HepG2 (cell line): Measurements from ENCODE around the gene TAS2R39. TPM values are rescaled to one million over a fixed set of nuclear protein-coding genes. Genes with fewer than 3 reads are reported as not detected.

Experiments
- ATAC-seq: fragments of 200-7000 bp; cut with Tn5 transposase; 3 replicates; pipeline ENCODE4 v1.9.1; 2020; ENCODE audit warnings: mild to moderate bottlenecking, moderate library complexity
- BruUV-seq: library from RNA; stranded (reverse); fragments of 400-500 nt; replicated peaks from 2 replicates; lab custom pipeline; 2021; lab: Mats Ljungman, UMichigan
- CTCF ChIA-PET: fragments of 300-600 bp; formaldehyde crosslinking; extraction: SDS; loops from one replicate; lab custom pipeline; 2021; ENCODE audit warnings: low total read pairs, inconsistent platforms, low intra/inter-chr PET ratio; lab: Yijun Ruan, JAX
- POLR2A ChIA-PET: fragments of 350-600 bp; sonication (Branson Sonifier 250); formaldehyde crosslinking; loops from one replicate; lab custom pipeline; 2020; ENCODE audit warnings: antibody characterized with exemption, inconsistent platforms; lab: Yijun Ruan, JAX
- DNase-seq: peaks from one replicate; pipeline ENCODE4 v3.0.0-alpha.2; 2015; ENCODE audit warnings: low spot score
- FAIRE-seq: peaks from 3 replicates; lab custom pipeline; 2011; peaks lifted over from hg19 to GRCh38; lab: Jason Lieb, UNC
- H2AFZ ChIP-seq: one replicate; pipeline ENCODE4 v1.6.1; 2011; ENCODE audit warnings: low read length, inconsistent platforms
- H3K27ac ChIP-seq: fragments of 300-600 bp; 3 replicates; pipeline ENCODE4 v1.8.0; 2011; ENCODE audit warnings: mixed run types, mild to moderate bottlenecking, mixed read lengths, low read length, inconsistent platforms; ENCODE audit not compliant: insufficient read depth; ENCODE audit errors: extremely low read length
- H3K27me3 ChIP-seq, 2 experiments: fragments of 200-600 bp in 1 of 2; 2 replicates in 1 of 2; 3 replicates in 1 of 2; pipeline versions ENCODE4 v1.6.0 to v1.8.0; 2011; ENCODE audit warnings: low read length in 2 of 2, mild to moderate bottlenecking in 2 of 2, moderate library complexity in 2 of 2, inconsistent platforms in 1 of 2; ENCODE audit not compliant: insufficient read depth in 2 of 2, control insufficient read depth in 1 of 2
- H3K36me3 ChIP-seq, 2 experiments: fragments of 200-600 bp in 1 of 2; replicated peaks in 1 of 2; 2 replicates in 1 of 2; 3 replicates in 1 of 2; pipeline versions ENCODE4 v1.5.1 to v1.8.0; 2011; ENCODE audit warnings: low read length in 2 of 2, inconsistent platforms in 1 of 2; ENCODE audit not compliant: insufficient read depth in 2 of 2, control insufficient read depth in 1 of 2
- H3K4me1 ChIP-seq: 2 replicates; pipeline ENCODE4 v1.5.1; 2012; ENCODE audit warnings: low read length, inconsistent platforms; ENCODE audit not compliant: insufficient read depth
- H3K4me2 ChIP-seq: 2 replicates; pipeline ENCODE4 v1.6.0; 2011; ENCODE audit warnings: low read depth, low read length, inconsistent platforms
- H3K4me3 ChIP-seq, 3 experiments: fragments of 200-600 bp in 1 of 3; sonication (generic), shearing (Covaris generic) in 1 of 3; replicated peaks in 1 of 3; 2 replicates each; pipeline ENCODE4 v1.5.1; 2011 to 2016; ENCODE audit warnings: low read length in 3 of 3, inconsistent platforms in 2 of 3, low read depth in 2 of 3, mild to moderate bottlenecking in 2 of 3, control low read depth in 1 of 3, mixed read lengths in 1 of 3; ENCODE audit not compliant: insufficient read depth in 1 of 3
- H3K79me2 ChIP-seq: one replicate; pipeline ENCODE4 v1.6.1; 2011; ENCODE audit warnings: low read length, inconsistent platforms; ENCODE audit not compliant: insufficient read depth
- H3K9ac ChIP-seq: 2 replicates; pipeline ENCODE4 v1.6.0; 2011; ENCODE audit warnings: mild to moderate bottlenecking, low read depth, low read length, inconsistent platforms; ENCODE audit not compliant: insufficient read depth
- H3K9me3 ChIP-seq: 2 replicates; pipeline ENCODE4 v1.5.1; 2012; ENCODE audit warnings: mild to moderate bottlenecking, low read length
- H4K20me1 ChIP-seq: 2 replicates; pipeline ENCODE4 v1.6.0; 2011; ENCODE audit warnings: inconsistent platforms, mild to moderate bottlenecking, low read length, moderate library complexity; ENCODE audit not compliant: insufficient read depth
- CHD2 ChIP-seq: IDR thresholded peaks from 2 replicates; pipeline ENCODE4 v1.6.1; 2011; ENCODE audit warnings: low read depth, low read length, improper control_type of control experiment
- ELF1 ChIP-seq: sonication (generic); formaldehyde crosslinking; IDR thresholded peaks from 2 replicates; pipeline ENCODE4 v1.4.0; 2020; ENCODE audit warnings: missing genetic modification reagents
- HCFC1 ChIP-seq: fragments of 150-350 bp; IDR thresholded peaks from 2 replicates; pipeline ENCODE4 v1.6.1; 2014; ENCODE audit warnings: low read depth, low read length
- SMARCE1 ChIP-seq: fragments of 450-650 bp; IDR thresholded peaks from 2 replicates; pipeline ENCODE4 v1.6.1; 2017; ENCODE audit warnings: borderline replicate concordance
- XRCC5 ChIP-seq: fragments of 200-400 bp; formaldehyde crosslinking; optimal IDR thresholded peaks from 2 replicates; pipeline ENCODE3; 2017; ENCODE audit warnings: mild to moderate bottlenecking, low read length
- ZNF547 ChIP-seq: sonication (generic); formaldehyde crosslinking; IDR thresholded peaks from 2 replicates; pipeline ENCODE4 v1.5.1; 2020; ENCODE audit warnings: mild to moderate bottlenecking, missing genetic modification reagents
- ZNF607 ChIP-seq: sonication (generic); formaldehyde crosslinking; IDR thresholded peaks from 2 replicates; pipeline ENCODE4 v1.5.1; 2020; ENCODE audit warnings: missing genetic modification reagents, mild to moderate bottlenecking, borderline replicate concordance
- ZNF615 ChIP-seq: sonication (generic); formaldehyde crosslinking; IDR thresholded peaks from 2 replicates; pipeline ENCODE4 v1.5.0; 2020; ENCODE audit warnings: mild to moderate bottlenecking, missing genetic modification reagents, borderline replicate concordance
- ZNF75D ChIP-seq: sonication (generic); formaldehyde crosslinking; IDR thresholded peaks from 2 replicates; pipeline ENCODE4 v1.8.1; 2023; ENCODE audit warnings: missing genetic modification reagents, mild to moderate bottlenecking, borderline replicate concordance
- ZNF776 ChIP-seq: sonication (generic); formaldehyde crosslinking; IDR thresholded peaks from 2 replicates; pipeline ENCODE4 v1.4.0; 2020; ENCODE audit warnings: mild to moderate bottlenecking, missing genetic modification reagents
- WGBS: methylation state at CpG from one replicate; pipeline ENCODE4 v1.1.6; 2017; ENCODE audit warnings: low lambda C conversion rate; 5-methylcytosine and 5-hydroxymethylcytosine counted together
- in situ Hi-C: cut with HindIII; loops from 2 replicates; pipeline ENCODE4 v1.10.0; 2017; ENCODE audit warnings: low pct_unique_long_range_greater_than_20kb; ENCODE audit not compliant: extremely low pct_ligation_motif_present
- intact Hi-C: fragments of 100-400 bp; cut with micrococcal nuclease; formaldehyde crosslinking; loops from one replicate; pipeline ENCODE4 v1.10.0; 2022; ENCODE audit not compliant: unreplicated experiment
- polyA plus RNA-seq, 8 experiments: library from polyadenylated mRNA; depleted of rRNA in 3 of 8; stranded (reverse) in 7 of 8; unstranded in 1 of 8; fragments of >200 nt; fragmentation: Illumina TruSeq in 4 of 8; extraction: Trizol in 4 of 8; gene quantifications; 2 replicates each; pipeline versions ENCODE4 v1.2.1 to v1.2.3, GENCODE V29; 2011 to 2016; ENCODE audit warnings: low read depth in 4 of 8, missing spikeins in 1 of 8, mixed read lengths in 1 of 8; ENCODE audit not compliant: insufficient read depth in 1 of 8
- total RNA-seq, 5 experiments: library from RNA; depleted of rRNA; stranded (reverse); fragments of >200 nt; fragmentation: Illumina TruSeq; extraction: Trizol; gene quantifications; 2 replicates each; pipeline ENCODE4 v1.2.3, GENCODE V29; 2016; ENCODE audit warnings: low read depth in 1 of 5
- TF ChIP-seq, protein P1 (sequence below): sonication (generic); formaldehyde crosslinking; IDR thresholded peaks from 2 replicates; pipeline ENCODE4 v1.8.0; 2022; ENCODE audit warnings: missing genetic modification reagents, mild to moderate bottlenecking, moderate library complexity, borderline replicate concordance
- TF ChIP-seq, protein P2 (sequence below): sonication (generic); formaldehyde crosslinking; IDR thresholded peaks from 2 replicates; pipeline ENCODE4 v1.9.0; 2021; ENCODE audit warnings: missing genetic modification reagents, borderline replicate concordance
- TF ChIP-seq, protein P3 (sequence below), 2 experiments: sonication (generic) in 1 of 2; formaldehyde crosslinking in 1 of 2; IDR thresholded peaks; 2 replicates each; pipeline versions ENCODE4 v1.4.0 to v1.6.1; 2016 to 2020; ENCODE audit warnings: borderline replicate concordance in 1 of 2, low read depth in 1 of 2, mild to moderate bottlenecking in 1 of 2, missing genetic modification reagents in 1 of 2
- TF ChIP-seq, protein P4 (sequence below): sonication (generic); formaldehyde crosslinking; IDR thresholded peaks from 2 replicates; pipeline ENCODE4 v1.8.0; 2023; ENCODE audit warnings: mild to moderate bottlenecking, missing genetic modification reagents

Gene TAS2R39
- total and polyA plus RNA-seq, 2 of the 13 experiments (the other 11 are each of a cell fraction or from before 2014, with no cell fraction given) = not detected

DNA sequence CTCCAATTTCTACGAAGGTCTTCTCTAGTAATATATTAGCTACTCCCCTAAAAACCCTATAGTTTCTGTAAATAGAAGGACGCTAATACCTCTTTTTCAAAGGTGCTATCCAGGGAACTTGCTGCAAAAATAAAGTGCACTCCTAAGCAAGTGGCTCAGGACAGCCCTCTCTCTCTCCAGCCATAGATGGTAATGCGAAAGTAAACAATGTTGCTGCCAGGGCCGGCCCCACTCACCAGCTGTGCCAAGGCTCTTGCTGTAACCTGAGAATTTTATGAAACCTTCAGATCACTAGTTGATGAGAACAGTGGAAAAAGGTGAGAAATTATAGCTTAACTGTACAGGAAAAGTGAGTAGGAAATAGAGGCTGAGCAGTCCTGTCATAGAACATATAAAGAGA is 10.9 kb upstream of the TAS2R39 start:
- FAIRE-seq (no peak), ATAC-seq (no peak), DNase-seq (no peak)
- H3K36me3 ChIP-seq = no peaks in the 10 kb centered on the region
- no peak overlapping the region for H3K9ac ChIP-seq
- intact Hi-C loops (no loop called here), in situ Hi-C loops (no loop called here)
- no peak overlapping the region for H3K27ac ChIP-seq
- no peaks in the 10 kb centered on the region for H3K27me3 ChIP-seq
- H4K20me1 ChIP-seq = no peaks in the 10 kb centered on the region
- WGBS = 0% methylated on average over 4 of the region's 4 CpGs
- CTCF ChIA-PET = no interaction called here
- H3K9me3 ChIP-seq = no peaks in the 10 kb centered on the region
- TF ChIP-seq, protein P1, sequence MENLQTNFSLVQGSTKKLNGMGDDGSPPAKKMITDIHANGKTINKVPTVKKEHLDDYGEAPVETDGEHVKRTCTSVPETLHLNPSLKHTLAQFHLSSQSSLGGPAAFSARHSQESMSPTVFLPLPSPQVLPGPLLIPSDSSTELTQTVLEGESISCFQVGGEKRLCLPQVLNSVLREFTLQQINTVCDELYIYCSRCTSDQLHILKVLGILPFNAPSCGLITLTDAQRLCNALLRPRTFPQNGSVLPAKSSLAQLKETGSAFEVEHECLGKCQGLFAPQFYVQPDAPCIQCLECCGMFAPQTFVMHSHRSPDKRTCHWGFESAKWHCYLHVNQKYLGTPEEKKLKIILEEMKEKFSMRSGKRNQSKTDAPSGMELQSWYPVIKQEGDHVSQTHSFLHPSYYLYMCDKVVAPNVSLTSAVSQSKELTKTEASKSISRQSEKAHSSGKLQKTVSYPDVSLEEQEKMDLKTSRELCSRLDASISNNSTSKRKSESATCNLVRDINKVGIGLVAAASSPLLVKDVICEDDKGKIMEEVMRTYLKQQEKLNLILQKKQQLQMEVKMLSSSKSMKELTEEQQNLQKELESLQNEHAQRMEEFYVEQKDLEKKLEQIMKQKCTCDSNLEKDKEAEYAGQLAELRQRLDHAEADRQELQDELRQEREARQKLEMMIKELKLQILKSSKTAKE (CRISPR knock-in tag) = no peak
- TF ChIP-seq ZNF607 (CRISPR knock-in tag) = no peak
- no peak for TF ChIP-seq CHD2
- TF ChIP-seq, protein P2, sequence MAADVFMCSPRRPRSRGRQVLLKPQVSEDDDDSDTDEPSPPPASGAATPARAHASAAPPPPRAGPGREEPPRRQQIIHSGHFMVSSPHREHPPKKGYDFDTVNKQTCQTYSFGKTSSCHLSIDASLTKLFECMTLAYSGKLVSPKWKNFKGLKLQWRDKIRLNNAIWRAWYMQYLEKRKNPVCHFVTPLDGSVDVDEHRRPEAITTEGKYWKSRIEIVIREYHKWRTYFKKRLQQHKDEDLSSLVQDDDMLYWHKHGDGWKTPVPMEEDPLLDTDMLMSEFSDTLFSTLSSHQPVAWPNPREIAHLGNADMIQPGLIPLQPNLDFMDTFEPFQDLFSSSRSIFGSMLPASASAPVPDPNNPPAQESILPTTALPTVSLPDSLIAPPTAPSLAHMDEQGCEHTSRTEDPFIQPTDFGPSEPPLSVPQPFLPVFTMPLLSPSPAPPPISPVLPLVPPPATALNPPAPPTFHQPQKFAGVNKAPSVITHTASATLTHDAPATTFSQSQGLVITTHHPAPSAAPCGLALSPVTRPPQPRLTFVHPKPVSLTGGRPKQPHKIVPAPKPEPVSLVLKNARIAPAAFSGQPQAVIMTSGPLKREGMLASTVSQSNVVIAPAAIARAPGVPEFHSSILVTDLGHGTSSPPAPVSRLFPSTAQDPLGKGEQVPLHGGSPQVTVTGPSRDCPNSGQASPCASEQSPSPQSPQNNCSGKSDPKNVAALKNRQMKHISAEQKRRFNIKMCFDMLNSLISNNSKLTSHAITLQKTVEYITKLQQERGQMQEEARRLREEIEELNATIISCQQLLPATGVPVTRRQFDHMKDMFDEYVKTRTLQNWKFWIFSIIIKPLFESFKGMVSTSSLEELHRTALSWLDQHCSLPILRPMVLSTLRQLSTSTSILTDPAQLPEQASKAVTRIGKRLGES (CRISPR knock-in tag) = no peak
- no peak for TF ChIP-seq ZNF615 (CRISPR knock-in tag)
- TF ChIP-seq HCFC1 = no peak
- TF ChIP-seq, protein P3, sequence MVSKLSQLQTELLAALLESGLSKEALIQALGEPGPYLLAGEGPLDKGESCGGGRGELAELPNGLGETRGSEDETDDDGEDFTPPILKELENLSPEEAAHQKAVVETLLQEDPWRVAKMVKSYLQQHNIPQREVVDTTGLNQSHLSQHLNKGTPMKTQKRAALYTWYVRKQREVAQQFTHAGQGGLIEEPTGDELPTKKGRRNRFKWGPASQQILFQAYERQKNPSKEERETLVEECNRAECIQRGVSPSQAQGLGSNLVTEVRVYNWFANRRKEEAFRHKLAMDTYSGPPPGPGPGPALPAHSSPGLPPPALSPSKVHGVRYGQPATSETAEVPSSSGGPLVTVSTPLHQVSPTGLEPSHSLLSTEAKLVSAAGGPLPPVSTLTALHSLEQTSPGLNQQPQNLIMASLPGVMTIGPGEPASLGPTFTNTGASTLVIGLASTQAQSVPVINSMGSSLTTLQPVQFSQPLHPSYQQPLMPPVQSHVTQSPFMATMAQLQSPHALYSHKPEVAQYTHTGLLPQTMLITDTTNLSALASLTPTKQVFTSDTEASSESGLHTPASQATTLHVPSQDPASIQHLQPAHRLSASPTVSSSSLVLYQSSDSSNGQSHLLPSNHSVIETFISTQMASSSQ (IDR thresholded peaks at IDR 0.05; ENCODE audit: low read depth) = no peak
- TF ChIP-seq, protein P3 (CRISPR knock-in tag; IDR thresholded peaks at IDR 0.05; ENCODE audit: borderline replicate concordance) = no peak
- TF ChIP-seq ELF1 = no peak
- TF ChIP-seq, protein P4, sequence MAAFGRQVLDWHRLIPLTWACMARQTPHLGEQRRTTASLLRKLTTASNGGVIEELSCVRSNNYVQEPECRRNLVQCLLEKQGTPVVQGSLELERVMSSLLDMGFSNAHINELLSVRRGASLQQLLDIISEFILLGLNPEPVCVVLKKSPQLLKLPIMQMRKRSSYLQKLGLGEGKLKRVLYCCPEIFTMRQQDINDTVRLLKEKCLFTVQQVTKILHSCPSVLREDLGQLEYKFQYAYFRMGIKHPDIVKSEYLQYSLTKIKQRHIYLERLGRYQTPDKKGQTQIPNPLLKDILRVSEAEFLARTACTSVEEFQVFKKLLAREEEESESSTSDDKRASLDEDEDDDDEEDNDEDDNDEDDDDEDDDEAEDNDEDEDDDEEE (CRISPR knock-in tag) = no peak
- no peak for TF ChIP-seq ZNF776
- no peak for TF ChIP-seq ZNF75D (CRISPR knock-in tag)
- TF ChIP-seq ZNF547 (CRISPR knock-in tag) = no peak
- no peak for TF ChIP-seq SMARCE1
- no peak for TF ChIP-seq XRCC5
- H3K4me1 ChIP-seq = no peaks in the 10 kb centered on the region
- POLR2A ChIA-PET = no interaction called here
- no TSS peak for BruUV-seq
- H3K4me2 ChIP-seq = no peak overlapping the region
- no peak overlapping the region for H3K4me3 ChIP-seq
- H2AFZ ChIP-seq = no peak overlapping the region
- H3K79me2 ChIP-seq = no peaks in the 10 kb centered on the region
